Fibroblast of skin of right biceps (primary cell): Measurements from ENCODE around the gene SLC27A5.
A peak's percentile ranks its signal among the peaks of the same experiment; 100 is the strongest.
"Not testable (repeated sequence)": the region's sequence is repeated elsewhere in the genome, so short reads cannot be mapped to it uniquely, and the experiment has no call there.

Experiments
- DNase-seq: peaks from one replicate; pipeline ENCODE4 v3.0.0-alpha.2; 2013

Gene SLC27A5

DNA sequence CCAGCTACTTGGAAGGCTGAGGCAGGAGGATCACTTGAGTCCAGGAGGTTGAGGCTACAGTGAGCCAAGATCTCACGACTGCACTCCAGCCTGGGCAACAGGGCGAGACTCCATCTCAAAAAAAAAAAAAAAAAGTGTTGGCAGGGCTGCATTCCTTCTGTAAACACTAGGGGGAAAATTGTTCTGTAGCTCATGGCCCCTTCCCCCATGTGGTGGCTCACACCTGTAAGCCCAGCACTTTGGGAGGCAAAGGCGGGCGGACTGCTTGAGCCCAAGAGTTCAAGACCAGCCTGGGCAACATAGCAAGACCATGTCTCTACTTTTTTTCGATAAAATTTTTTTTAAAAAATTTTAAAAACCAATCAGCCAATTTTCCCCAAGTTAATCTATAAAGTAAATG, 27.4 kb downstream of the SLC27A5 start:
- DNase-seq, result not testable (repeated sequence)

- DNase-seq, result no peak
Measured at GRCh38 chr19:58483776-58484175, 28.0 kb downstream of the SLC27A5 start.

DNA sequence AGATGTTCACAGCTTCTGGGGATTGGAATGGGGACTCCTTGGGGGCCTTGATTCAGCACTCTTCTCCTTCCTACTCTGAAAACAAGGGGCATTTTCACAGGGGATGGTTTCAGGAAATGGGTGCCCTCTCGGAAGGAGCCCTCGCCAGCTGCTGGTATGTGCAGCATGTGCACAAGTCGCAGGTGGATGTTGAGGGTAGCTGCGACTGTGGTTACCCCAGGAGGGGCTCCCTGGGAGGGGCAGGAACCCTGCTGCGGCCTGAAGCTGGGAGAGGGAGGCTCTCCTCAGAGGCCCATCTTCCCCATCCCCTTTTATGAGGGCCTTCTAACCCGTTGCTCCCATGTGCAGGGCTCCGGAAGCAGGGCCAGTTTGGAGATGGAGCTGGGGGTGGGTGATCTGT, 29.4 kb downstream of the SLC27A5 start:
- DNase-seq, result no peak

GRCh38 chr19:58480831-58481230, 31.0 kb downstream of the SLC27A5 start:
- DNase-seq, result no peak

DNA sequence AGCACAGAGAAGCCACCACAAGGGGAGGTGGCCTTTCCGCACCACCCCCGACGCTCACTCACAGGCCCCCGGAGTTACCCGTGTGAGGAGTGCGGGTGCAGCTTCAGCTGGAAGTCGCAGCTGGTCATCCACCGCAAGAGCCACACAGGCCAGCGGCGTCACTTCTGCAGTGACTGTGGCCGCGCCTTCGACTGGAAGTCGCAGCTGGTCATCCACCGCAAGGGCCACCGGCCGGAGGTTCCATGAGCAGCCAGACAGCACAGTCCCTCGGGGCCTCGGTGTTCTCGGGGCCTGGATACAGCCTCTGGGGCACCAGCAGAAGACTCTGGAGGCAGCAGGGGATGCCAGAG, 31.3 kb downstream of the SLC27A5 start:
- DNase-seq, result no peak

DNA sequence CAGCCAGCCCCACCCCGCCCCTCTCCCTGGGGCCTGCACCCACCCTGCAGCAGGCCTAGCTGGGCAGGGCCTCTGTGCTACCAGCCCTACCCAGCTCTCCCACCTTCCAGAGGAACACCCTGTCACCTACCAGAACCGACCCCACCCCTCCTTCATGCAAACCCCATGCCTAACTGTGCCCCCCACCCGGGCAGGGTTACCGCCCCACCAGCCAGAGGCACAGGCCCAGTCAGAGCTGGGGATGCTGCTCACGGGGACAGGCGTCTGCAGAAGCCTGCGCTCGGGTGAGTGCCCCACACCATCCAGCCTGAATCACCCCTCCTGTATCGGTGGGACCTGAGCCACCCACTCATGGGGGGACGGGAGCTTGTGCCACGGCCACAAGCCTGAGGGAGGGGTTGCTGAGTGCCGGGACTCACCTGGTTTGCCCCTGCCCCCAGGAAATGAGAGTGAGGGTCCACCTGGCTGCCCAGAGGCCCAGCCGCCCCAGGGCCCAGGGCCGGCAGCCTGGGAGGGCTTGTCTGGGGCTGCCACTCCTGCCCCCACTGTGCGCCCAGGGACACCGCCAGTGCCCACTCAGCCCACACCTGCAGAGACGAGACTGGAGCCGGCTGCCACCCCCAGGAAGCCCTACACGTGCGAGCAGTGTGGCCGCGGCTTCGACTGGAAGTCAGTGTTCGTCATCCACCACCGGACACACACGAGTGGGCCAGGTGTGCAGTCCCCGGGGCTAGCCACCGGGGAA, 31.9 kb downstream of the SLC27A5 start:
- DNase-seq, result no peak

- DNase-seq, result no peak
Measured at GRCh38 chr19:58479303-58479702, 32.5 kb downstream of the SLC27A5 start.

DNA sequence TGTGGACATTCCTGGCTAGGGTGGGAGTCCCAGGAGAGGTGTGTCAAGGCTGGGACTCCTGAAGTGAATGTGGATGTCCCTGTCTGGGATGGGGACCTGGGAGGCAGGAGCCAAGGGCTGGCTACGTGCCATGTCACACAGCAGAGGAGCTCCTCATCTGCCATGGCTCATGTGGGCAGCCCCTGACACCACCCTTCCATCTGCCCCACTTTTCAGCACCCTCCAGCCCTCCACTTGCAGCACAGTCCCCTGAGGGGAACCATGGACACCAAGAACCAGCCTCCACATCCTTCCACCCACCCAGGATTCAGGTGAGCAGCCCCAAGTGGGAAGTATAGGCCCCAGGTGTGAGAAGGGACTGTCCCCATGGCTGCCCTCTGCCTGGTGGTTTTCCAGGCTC, 33.9 kb downstream of the SLC27A5 start:
- DNase-seq, result no peak

DNA sequence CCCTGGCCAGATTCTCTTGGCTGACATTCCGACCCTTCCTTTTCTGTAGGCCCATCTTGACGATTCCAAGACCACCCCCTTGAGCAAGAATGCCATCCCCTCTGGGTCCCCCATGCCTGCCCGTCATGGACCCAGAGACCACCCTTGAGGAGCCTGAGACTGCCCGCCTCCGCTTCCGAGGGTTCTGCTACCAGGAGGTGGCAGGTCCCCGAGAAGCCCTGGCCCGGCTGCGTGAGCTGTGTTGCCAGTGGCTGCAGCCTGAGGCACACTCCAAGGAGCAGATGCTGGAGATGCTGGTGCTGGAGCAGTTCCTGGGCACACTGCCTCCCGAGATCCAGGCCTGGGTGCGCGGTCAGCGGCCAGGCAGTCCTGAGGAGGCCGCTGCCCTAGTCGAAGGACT, 34.7 kb downstream of the SLC27A5 start:
- DNase-seq, result no peak

DNA sequence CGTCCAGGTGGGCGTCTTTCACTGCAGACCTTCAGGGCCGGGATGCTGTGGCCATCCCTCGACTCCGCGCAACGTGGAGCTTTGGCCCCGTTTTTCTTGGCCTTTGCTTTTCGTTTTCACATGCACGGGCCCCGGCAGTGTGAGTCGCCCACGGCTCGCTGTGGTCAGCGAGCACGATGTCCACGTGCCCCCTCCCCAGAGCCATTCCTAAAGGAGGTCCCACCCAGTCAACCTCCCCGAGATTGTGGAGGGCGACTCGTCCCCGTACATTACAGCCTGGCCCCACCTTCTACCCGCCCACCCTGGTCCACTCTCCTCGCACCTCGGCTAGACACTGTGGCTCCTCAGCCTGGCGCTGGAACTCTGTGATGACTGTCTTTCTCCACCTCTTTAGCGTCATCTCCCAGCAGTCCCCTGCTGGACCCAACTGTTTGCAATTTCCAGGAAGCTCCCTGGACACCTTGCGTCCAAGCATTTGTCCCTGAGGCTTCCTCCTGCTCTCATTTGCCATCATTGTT, 35.2 kb downstream of the SLC27A5 start:
- peak; percentile 31 for DNase-seq

DNA sequence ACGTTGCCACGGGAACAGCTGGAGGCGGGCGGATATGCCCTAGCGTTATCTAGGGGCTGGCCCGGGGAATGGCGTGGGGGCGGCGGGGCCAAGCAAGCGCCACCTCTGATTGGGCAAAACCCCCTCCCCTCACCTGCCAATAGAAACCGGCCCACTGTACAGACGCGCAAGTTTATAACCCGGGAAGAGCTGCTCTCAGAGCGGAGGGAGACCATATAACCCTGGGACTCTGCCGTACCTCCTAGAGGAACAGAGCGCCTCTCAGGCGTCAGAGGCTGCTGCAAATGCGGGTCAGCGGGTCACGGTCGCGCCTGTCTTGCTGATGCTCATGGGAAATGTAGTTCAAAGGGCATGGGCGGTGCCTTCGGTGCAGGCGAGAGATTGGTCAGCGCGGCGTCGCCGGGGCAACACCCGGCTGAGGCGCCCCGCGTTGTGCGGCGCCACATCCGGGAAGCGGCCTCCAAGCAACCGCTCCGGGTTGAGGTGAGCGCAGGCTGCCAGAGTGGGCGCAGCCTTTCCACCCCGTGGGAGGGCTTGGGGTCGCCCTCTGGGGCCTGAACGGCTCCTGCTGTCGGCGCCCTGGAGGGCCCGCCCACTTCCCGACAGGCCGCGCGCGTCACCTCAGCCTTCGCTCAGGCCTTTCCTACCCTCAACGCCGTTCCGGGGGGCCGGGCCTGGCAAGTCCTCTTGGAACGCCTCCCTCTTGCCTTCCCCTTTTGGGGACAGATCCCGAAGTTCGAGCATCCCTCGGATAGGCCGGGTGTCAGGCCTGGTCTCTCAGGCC, 35.9 kb downstream of the SLC27A5 start, which contains the start of gene ZNF446:
ZNF446 (plus strand) TSS at position 639 of the 784 bp plus-strand sequence. CDS start 867 bp downstream, outside the sequence.
- DNase-seq, result peak; percentile 97

DNA sequence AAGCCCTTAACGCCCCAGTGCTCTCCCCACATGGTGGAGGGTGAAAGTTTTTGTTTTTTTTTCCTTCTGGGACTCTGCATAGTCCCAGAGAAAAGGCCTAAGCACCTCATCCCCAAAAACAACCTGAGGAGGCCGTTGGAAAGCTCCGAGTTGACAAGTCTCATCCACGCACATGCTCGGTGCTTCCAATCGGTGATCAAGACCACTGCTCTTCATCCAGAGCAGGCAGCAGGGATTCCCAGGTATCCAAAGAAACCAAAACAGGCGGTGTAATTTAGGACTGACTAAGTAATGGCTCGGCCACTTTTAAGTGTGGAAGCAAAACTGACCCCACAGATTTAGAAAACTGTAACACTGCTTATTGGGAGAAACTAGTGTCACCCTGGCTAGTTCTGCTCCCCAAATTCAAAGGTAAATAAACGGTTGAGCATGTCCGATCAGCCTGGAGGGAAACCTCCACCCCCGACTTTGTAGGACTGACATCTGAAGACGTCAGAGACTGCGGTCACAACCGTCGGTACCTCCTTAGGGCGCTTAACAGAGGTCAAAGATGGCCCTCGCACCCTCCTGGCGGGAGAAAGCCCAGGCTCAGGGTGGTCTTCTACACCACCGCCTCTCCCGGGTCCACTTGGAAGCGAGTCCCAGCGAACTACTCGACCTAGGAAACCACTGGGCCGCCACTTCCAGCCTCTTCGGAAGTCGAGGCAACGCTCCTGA, 36.6 kb downstream of the SLC27A5 start:
- no peak for DNase-seq

DNA sequence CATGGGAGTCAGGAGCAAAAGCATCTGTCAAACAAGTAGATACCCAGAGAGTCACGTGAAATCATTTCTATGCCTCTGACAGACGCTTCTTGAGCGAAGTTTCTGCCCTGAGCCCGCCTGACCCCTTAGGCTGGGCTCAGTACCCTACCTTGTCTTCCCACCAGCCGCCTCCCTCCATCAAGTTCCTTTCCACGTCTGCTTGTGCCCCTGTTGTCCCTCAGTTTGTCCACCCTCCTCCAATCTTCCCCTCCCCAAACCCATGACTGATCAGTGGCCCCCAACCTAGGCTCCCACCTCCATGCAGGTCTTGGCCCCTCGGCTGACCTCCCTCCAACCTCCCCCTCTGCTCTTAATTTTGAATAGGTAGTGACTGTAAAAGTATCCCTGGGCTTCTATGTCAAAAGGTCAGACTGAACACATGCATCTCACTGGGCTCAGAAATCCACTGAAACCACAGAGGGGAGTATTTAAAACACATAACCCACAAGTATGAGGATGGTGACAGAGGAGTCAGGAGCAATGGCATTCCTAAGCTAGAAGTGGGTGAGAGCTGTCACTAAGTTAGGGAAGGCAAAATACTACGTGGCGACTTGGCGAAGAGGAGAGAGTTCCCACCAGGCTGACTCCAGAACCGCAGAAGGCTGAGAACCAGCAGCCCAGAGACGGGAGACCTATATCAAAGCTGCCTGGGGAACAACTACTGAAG, 37.3 kb downstream of the SLC27A5 start:
- DNase-seq, result peak; percentile 75

DNA sequence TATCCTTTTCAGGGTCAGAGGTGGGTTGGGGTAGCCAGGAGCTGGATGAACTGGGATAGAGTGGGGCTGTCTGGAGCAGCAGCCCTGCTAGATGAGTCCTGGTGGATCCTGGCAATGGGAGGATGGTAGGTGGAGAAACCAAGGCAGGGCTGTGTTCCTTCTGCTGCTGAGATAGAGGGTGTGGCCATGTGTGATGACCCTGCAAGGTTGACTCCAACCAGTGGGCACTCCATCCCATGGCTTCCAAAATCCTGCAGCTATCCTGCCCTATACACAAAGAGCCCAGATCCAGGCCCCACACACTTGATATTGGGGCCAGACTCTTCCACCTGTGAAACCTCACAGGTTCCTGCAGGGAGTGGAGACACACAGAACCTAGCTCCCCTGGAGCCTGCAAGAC, 38.0 kb downstream of the SLC27A5 start:
- no peak for DNase-seq

DNA sequence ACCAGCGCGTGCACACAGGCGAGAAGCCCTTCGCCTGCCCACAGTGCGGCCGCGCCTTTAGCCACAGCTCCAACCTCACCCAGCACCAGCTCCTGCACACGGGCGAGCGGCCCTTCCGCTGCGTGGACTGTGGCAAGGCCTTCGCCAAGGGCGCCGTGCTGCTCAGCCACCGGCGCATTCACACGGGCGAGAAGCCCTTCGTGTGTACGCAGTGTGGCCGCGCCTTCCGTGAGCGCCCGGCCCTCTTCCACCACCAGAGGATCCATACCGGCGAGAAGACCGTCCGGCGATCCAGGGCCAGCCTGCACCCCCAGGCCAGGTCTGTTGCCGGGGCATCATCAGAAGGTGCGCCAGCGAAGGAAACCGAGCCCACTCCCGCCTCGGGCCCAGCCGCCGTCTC, 40.1 kb downstream of the SLC27A5 start:
- DNase-seq, result no peak

- DNase-seq, result not testable (repeated sequence)
Measured at GRCh38 chr19:58470837-58471543, 40.8 kb downstream of the SLC27A5 start.

- DNase-seq, result no peak
Measured at GRCh38 chr19:58469241-58470013, 42.4 kb downstream of the SLC27A5 start.

DNA sequence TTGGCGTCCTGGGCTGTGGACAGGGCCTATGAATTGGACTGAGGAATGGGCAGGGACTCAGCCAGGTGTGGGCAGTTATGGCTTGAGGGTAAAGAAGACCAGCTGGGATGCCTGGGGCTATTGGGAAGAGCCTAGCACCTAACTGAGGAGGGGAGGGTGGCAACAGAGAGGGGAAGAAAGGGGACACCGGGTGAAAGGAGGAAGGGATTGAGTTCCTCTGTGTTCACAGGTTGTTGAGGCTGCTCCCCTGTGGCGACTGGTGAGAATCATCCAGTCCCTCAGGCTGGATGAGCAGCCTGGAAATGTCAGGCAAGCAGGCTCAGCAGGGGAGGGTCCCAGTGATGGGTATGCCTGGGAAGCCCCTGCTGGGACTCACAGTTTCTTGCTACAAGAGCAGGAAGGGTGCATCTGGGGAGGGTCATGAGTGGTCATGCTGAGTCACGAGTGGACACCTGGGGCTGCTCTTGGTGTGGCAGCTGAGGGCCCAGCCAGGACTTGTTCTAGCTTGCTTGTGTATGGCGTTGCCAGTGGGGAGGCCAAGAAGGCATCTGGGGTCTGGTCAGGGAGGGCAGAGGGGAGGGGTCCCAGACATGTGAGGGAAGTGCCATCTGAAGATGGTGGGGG, 43.5 kb downstream of the SLC27A5 start:
- no peak for DNase-seq

DNA sequence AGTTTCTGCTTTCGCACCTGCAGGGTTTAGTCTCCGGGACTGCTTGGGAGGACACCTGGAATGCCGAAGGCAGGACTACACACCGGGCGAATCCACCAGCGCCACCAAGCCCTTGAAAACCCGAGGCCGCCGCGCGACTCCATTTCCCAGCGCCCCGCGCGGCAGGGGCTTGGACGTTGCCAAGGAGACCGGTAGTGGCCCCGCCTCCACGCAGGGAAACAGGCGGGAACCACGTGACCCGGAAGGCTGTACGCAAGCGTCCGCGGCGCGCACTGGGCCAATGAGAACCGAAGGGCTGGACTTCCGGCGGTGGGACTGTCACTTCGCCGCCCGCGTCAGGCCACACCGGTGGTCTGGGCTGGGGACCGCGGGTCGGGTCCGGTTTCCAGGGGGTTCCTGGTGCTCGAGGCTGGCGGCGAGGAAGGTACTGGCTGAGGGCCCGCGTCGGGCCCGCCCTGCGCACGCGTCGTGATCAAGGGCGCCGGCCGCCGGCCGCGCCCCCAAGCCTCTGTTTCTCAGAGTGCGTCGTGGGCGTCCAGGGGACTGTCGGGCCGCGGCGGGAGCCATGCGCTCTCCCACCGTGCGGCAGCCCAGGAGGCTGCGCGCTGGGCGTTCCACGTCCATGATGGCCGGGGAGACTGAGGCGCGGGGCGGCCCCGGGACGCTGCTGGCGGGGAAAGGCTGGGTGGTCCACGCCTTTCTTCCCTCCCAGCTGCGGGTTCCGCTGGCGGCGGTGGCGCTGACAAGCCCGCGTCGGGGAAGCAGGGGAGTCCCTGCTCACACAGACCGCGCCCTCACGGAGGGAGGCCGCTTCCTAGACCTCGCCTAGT, 44.8 kb downstream of the SLC27A5 start, which contains the start of gene ZNF324:
ZNF324 (plus strand) TSS at position 321 of the 830 bp plus-strand sequence. CDS start 2,106 bp downstream, outside the sequence.
- DNase-seq, result peak; percentile 95
